Measurements from ENCODE around the gene NFKB1. TPM values are rescaled to one million over a fixed set of nuclear protein-coding genes. Genes with fewer than 3 reads are reported as not detected.
A peak's percentile ranks its signal among the peaks of the same experiment; 100 is the strongest.

Gene NFKB1
- total RNA-seq, 2 experiments from 2014 or later, result 84.7 to 88.1 TPM

DNA sequence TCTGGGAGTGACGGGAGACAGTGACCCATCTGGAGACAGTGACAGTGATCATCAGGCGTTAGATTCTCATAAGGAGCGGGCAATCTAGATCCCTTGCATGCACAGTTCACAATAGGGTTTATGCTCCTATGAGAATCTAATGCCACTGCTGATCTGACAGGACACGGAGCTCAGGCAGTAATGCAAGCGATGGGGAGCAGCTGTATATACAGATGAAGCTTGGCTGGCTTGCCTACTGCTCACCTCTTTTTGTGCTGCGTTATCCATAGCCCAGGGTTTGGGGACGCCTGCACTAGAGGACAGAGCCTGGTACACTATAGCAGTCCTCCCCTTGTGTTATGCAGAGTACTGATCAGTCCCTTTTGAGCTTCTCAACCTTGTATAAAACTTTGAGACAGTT, 23.5 kb downstream of the NFKB1 start:
- Mint-ChIP-seq H3K36me3 (ENCODE audit: low read depth) (peaks cover 33% of the 10 kb centered on the region), H3K4me3 (no peak overlapping the region), H3K27ac (no peak overlapping the region), H3K4me1 (peaks cover 72% of the 10 kb centered on the region), H3K27me3 (no peaks in the 10 kb centered on the region), H3K9me3 (no peaks in the 10 kb centered on the region)
- DNase-seq, result no peak
- ChIA-PET POLR2A (interaction anchor here (1.5 to 4.7 kb wide), 2 partner anchors 23 to 96 kb away, joined by 3 to 23 read pairs; partner anchors contain the start of gene NFKB1), CTCF (interaction anchor here (1.1 kb wide), 3 partner anchors 12 to 485 kb away, joined by 3 to 4 read pairs (median 3); no protein-coding TSS in a partner anchor)

DNA sequence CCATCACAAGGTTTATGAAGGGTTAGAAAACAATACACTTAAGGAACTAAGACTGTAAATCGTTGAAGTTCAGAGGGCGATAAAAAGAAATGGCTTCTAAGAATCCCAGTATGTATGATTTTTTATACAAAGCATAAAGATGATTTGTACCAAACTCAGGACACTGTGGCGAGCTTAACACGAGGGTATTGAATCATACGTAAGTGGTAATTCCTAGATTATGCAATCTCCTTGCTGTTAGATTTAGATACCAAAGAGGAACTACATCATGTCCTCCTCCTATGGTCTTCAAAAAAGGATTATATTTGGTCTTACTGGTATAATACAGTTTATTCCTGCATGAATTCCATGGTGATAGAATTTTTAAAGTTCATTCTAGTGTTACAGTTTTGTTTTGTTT, 23.9 kb downstream of the NFKB1 start:
- Mint-ChIP-seq H3K27me3 (no peaks in the 10 kb centered on the region), H3K4me1 (peaks cover 72% of the 10 kb centered on the region), H3K27ac (no peak overlapping the region), H3K4me3 (no peak overlapping the region), H3K36me3 (ENCODE audit: low read depth) (peaks cover 37% of the 10 kb centered on the region), H3K9me3 (no peaks in the 10 kb centered on the region)
- POLR2A ChIA-PET, result interaction anchor here (1.5 to 4.7 kb wide), 2 partner anchors 24 to 95 kb away, joined by 3 to 23 read pairs; partner anchors contain the start of gene NFKB1
- no peak for DNase-seq
- CTCF ChIA-PET, result interaction anchor here (1.1 kb wide), 2 partner anchors 94 to 484 kb away, joined by 3 to 4 read pairs; no protein-coding TSS in a partner anchor

DNA sequence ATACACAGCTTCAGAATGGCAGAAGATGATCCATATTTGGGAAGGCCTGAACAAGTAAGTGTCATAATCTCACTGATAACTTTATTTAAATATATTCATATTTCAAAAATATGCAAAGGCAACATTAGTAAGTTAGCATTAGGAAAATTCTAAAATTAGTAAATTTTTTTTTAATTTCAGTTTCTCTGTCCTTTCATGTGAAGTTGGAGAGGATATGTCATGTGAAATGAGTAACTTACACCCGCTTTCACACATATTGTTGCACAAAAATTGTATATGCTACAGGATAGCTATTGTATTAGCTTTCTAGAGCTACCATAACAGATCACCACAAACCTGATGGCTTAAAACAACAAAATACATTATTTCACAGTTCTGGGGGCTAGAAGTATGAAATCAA, 24.3 kb downstream of the NFKB1 start:
- no peak for DNase-seq
- H3K36me3 Mint-ChIP-seq (ENCODE audit: low read depth), result peaks cover 38% of the 10 kb centered on the region
- H3K27ac Mint-ChIP-seq, result no peak overlapping the region
- H3K27me3 Mint-ChIP-seq, result no peaks in the 10 kb centered on the region
- no peaks in the 10 kb centered on the region for H3K9me3 Mint-ChIP-seq
- ChIA-PET CTCF (interaction anchor here (1.1 kb wide), 1 partner anchor 484 kb away, joined by 3 read pairs; no protein-coding TSS in a partner anchor), POLR2A (interaction anchor here (1.5 to 4.7 kb wide), 2 partner anchors 24 to 95 kb away, joined by 3 to 23 read pairs; partner anchors contain the start of gene NFKB1)
- H3K4me1 Mint-ChIP-seq, result peaks cover 73% of the 10 kb centered on the region
- no peak overlapping the region for H3K4me3 Mint-ChIP-seq

DNA sequence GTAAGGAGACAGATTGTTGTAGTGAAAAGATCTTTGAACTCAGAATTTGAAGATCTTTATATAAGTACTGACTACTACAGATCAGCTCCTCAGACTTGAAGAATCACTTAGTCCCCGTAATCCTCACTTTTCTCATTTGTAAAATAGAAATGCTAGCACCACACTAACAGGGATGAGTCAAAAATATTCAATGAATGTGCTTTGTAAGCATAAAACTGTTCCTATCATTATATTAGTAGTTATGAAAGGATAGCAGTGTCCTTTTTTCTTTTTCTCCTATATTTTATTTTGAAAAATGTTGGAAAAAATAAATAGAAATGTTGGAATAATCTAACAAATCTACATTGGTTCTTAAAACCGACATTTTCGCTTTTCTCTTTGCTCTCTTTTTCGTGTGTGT, 25.4 kb downstream of the NFKB1 start:
- ChIA-PET POLR2A (interaction anchor here (1.3 to 4.7 kb wide), 3 partner anchors 8 to 25 kb away, joined by 3 to 23 read pairs (median 5); partner anchors contain the start of gene NFKB1), CTCF (interaction anchor here (0.7 kb wide), 1 partner anchor 564 kb away, joined by 3 read pairs; no protein-coding TSS in a partner anchor)
- Mint-ChIP-seq H3K4me1 (peaks cover 74% of the 10 kb centered on the region), H3K27ac (no peak overlapping the region), H3K27me3 (no peaks in the 10 kb centered on the region), H3K36me3 (ENCODE audit: low read depth) (peaks cover 47% of the 10 kb centered on the region), H3K4me3 (no peak overlapping the region), H3K9me3 (no peaks in the 10 kb centered on the region)
- no peak for DNase-seq

DNA sequence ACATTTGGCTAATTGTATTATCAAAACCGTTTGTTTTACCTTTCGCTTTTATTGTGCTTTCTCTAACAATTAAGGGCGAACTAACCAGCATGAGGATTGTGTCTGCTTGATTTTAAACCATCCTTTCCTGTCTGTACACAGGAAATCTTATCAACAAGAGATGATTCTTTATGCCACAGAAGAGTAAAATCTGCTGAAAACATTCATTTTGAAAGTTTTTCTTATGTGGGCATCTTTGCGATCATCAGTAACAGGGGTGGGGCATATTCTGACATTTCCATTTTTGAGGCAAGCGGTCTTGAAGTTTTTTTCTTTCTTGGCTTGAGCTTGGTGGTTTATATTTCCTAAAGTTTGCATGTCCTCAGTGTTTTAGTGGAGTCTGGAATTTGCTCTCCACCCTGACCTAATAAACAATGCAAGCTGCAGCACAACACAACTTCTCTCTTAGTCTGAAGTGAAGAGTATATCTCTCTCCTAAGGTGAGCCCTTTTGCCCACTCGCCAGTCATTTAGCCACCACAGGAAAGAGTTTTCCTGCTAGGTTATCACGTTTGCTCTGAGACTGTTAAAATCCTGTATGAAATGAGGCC, 26.6 kb downstream of the NFKB1 start:
- Mint-ChIP-seq H3K36me3 (ENCODE audit: low read depth) (peaks cover 47% of the 10 kb centered on the region), H3K27me3 (no peaks in the 10 kb centered on the region), H3K4me3 (peak overlapping the region; percentile 11), H3K27ac (peak overlapping the region; percentile 71), H3K9me3 (no peaks in the 10 kb centered on the region), H3K4me1 (peaks cover 65% of the 10 kb centered on the region)
- ChIA-PET CTCF (interaction anchor here (0.7 to 1.2 kb wide), 6 partner anchors 19 to 80 kb away, joined by 3 read pairs; no protein-coding TSS in a partner anchor), POLR2A (interaction anchor here (0.7 to 4.7 kb wide), 9 partner anchors 9 to 183 kb away, joined by 3 to 23 read pairs (median 3); partner anchors contain the start of genes NFKB1 and SLC39A8)
- no peak for DNase-seq

DNA sequence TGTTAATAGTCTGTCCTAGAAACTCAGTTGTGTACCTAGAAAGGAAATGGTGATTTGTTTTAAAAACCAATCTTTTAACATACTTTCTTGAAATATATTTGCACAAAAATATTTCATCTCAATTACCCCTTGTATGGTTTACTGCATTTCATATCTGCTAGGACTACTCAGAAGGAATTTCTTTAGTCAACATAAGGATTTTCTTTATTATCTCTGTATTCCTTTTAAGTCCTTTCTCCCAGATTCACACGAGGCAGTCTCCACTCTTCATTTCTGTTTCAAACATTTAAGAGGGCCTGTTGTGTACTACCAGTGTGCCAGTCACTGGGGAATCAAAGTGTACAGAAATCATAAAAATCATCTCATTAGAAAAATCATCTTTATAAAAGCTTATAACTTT, 28.8 kb downstream of the NFKB1 start:
- H3K27me3 Mint-ChIP-seq, result no peaks in the 10 kb centered on the region
- peaks cover 54% of the 10 kb centered on the region for H3K36me3 Mint-ChIP-seq (ENCODE audit: low read depth)
- no peak for DNase-seq
- no peak overlapping the region for H3K4me3 Mint-ChIP-seq
- POLR2A ChIA-PET, result no interaction called here
- H3K9me3 Mint-ChIP-seq, result no peaks in the 10 kb centered on the region
- CTCF ChIA-PET, result interaction anchor here (1.1 to 1.4 kb wide), 2 partner anchors 17 to 99 kb away, joined by 4 to 12 read pairs; no protein-coding TSS in a partner anchor
- no peak overlapping the region for H3K27ac Mint-ChIP-seq
- peaks cover 68% of the 10 kb centered on the region for H3K4me1 Mint-ChIP-seq

DNA sequence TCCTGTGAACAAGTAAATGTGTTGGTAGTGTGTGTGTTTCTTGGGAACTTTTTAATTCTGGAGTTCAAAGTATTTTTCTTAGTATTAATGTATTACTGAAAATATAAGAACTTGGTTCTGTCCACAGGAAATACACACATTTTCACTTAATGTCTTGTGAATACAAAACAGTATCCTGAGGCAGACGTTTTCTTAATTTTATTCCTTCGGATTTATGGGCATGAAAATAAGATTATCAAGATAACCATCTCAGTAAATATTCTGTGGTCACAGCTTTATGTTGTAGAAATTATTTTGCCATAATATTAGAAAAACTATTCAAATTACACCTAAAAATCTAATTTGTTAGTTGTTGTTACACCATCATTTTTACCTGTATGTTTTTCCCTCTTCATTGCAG, 29.8 kb downstream of the NFKB1 start:
- Mint-ChIP-seq H3K4me3 (no peak overlapping the region), H3K27ac (no peak overlapping the region), H3K27me3 (no peaks in the 10 kb centered on the region), H3K4me1 (peaks cover 69% of the 10 kb centered on the region), H3K36me3 (ENCODE audit: low read depth) (peaks cover 56% of the 10 kb centered on the region), H3K9me3 (no peaks in the 10 kb centered on the region)
- DNase-seq, result no peak
- ChIA-PET POLR2A (no interaction called here), CTCF (interaction anchor here (1.1 kb wide), 1 partner anchor 16 kb away, joined by 4 read pairs; no protein-coding TSS in a partner anchor)

DNA sequence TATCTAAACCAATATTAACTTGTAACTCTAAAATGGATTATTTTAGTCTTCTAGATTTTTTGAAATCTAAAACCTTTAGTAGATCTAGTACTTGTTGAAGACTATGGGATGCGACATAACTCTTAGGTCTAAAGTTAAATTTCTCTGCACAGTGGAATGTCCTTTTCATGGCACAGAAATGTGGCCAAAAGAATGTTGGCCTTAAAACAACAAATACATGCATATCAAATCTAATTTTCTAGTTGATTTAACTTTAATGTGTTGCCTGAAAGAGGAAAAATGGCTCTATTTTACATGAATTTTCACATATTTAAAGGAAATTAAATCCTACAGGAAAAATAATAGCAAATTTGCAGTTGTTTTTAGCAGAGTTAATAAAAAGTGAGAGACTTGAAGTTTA, 30.3 kb downstream of the NFKB1 start:
- Mint-ChIP-seq H3K36me3 (ENCODE audit: low read depth) (peaks cover 57% of the 10 kb centered on the region), H3K4me3 (no peak overlapping the region), H3K9me3 (no peaks in the 10 kb centered on the region), H3K4me1 (peaks cover 66% of the 10 kb centered on the region), H3K27me3 (no peaks in the 10 kb centered on the region), H3K27ac (no peak overlapping the region)
- DNase-seq, result no peak
- ChIA-PET CTCF (no interaction called here), POLR2A (no interaction called here)

DNA sequence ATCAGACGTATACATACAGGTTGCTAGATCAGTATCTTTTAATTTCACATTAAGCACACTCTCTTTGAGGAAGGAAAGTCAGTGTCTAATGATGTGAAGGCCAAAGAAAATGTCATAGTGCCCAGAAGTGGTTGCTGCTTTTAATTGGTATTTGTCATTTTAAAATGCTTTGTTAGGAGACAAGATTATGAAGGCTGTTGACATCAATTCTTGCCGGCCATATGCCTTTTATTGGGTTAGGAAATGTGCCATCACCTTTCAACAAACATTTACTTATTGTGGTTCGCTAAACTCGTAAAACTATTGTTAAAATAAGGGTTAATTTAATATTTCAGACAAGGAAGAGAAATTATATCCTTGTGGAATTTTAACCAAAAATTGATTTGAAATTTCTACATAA, 32.2 kb downstream of the NFKB1 start:
- DNase-seq, result no peak
- ChIA-PET POLR2A (interaction anchor here (0.9 kb wide), 1 partner anchor 10 kb away, joined by 4 read pairs; no protein-coding TSS in a partner anchor), CTCF (no interaction called here)
- Mint-ChIP-seq H3K27me3 (no peaks in the 10 kb centered on the region), H3K36me3 (ENCODE audit: low read depth) (peaks cover 58% of the 10 kb centered on the region), H3K9me3 (no peaks in the 10 kb centered on the region), H3K4me1 (peaks cover 51% of the 10 kb centered on the region), H3K4me3 (no peak overlapping the region), H3K27ac (no peak overlapping the region)

DNA sequence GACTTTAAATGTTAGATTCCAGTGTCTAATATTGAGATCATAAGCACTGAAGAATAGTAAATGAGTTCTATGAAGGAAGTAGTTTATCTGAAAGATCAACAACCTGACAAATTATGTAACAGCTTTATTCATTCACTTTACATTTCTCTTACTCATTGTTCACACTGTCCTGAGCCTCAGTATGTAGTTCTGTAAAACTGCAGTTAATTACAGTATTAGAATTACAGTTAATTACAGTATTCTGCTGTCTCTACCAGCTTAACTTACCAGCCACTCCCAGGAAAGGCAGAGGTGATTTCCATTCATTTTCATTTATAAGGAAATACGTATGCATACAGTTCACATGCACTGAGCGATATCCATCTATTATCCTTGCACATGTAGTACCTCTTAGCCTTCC, 32.7 kb downstream of the NFKB1 start:
- Mint-ChIP-seq H3K36me3 (ENCODE audit: low read depth) (peaks cover 58% of the 10 kb centered on the region), H3K4me1 (peaks cover 46% of the 10 kb centered on the region), H3K9me3 (no peaks in the 10 kb centered on the region), H3K4me3 (no peak overlapping the region), H3K27ac (no peak overlapping the region), H3K27me3 (no peaks in the 10 kb centered on the region)
- POLR2A ChIA-PET, result interaction anchor here (0.9 kb wide), 1 partner anchor 9 kb away, joined by 4 read pairs; no protein-coding TSS in a partner anchor
- DNase-seq, result no peak
- CTCF ChIA-PET, result no interaction called here

DNA sequence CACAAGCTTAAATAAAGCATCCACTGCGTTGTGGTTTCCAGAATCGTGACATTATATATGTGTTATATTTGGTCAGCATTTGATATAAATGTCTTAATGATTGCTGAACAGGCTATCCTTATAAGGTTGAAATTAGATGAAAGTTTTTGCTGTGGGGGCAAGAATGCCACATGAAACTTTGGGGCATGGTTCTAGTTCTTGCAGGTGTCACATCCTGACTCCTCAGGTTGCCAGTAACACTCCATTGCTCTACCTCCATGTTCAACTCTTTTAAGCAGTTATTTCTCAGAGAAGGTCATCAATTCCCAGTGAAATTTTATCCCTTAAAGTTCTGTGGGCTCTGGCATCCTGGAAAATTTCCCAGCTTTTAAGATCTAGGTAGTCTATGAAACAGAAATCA, 33.7 kb downstream of the NFKB1 start:
- POLR2A ChIA-PET, result interaction anchor here (0.6 to 1.6 kb wide), 4 partner anchors 34 to 334 kb away, joined by 3 to 5 read pairs (median 4); partner anchors contain the start of gene NFKB1
- H3K27me3 Mint-ChIP-seq, result no peaks in the 10 kb centered on the region
- H3K9me3 Mint-ChIP-seq, result no peaks in the 10 kb centered on the region
- no peak overlapping the region for H3K4me3 Mint-ChIP-seq
- peaks cover 61% of the 10 kb centered on the region for H3K36me3 Mint-ChIP-seq (ENCODE audit: low read depth)
- H3K27ac Mint-ChIP-seq, result no peak overlapping the region
- CTCF ChIA-PET, result no interaction called here
- DNase-seq, result no peak
- H3K4me1 Mint-ChIP-seq, result peaks cover 39% of the 10 kb centered on the region

DNA sequence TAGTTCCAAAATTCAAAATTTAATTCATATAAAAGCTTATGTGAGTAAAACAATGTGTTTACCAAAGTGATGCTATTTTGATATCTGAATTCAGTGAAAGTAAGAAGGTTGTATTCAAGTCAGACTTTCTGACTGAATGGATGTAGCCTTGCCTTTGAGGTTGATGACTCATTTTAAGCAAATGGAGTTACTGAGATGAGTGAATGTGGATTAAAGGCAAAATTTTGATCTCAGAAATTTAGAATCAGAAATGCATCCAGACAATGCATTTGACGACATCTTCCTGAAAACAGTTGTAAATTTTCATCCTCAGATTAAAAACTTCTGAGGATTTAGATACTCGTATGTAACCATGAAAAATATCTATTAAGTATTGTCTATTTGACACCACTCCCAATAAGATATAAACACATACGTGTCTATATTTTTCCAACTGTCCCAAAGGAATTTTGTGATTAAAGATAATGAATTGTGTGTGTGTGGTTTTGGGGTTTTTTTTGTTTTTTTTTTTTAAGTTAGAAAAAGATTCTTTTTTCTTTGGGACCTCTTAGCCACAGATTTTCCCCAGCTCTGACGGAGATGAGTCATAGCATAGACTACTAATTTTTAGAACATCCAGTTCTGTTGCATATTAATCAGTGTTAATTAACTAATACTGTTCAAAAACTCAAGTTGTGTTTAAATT, 34.4 kb downstream of the NFKB1 start:
- Mint-ChIP-seq H3K27ac (no peak overlapping the region), H3K27me3 (no peaks in the 10 kb centered on the region), H3K4me3 (no peak overlapping the region), H3K9me3 (no peaks in the 10 kb centered on the region), H3K4me1 (peaks cover 33% of the 10 kb centered on the region), H3K36me3 (ENCODE audit: low read depth) (peaks cover 61% of the 10 kb centered on the region)
- ChIA-PET POLR2A (interaction anchor here (0.6 to 1.6 kb wide), 4 partner anchors 34 to 334 kb away, joined by 3 to 5 read pairs (median 4); partner anchors contain the start of gene NFKB1), CTCF (interaction anchor here (0.7 kb wide), 1 partner anchor 76 kb away, joined by 3 read pairs; no protein-coding TSS in a partner anchor)
- no peak for DNase-seq

DNA sequence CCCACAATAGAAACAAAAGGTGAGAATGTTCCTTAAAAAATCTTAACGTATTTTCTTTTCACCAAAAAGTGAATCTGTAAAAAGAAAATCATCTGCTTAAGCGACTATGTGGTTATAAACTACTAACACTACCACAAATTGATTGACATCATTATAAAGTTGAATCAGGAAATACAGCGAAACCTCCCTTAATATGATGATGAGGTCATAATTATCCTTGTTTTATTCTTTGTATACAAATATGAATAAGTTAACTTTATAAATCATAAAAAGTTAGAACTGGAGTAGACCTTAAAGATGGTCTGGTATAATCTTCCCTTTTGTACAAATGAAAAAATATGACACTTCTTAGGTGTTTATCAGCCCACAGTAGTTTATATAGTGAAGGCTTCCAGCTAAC, 35.6 kb downstream of the NFKB1 start:
- Mint-ChIP-seq H3K27me3 (no peaks in the 10 kb centered on the region), H3K4me1 (peaks cover 34% of the 10 kb centered on the region), H3K4me3 (no peak overlapping the region), H3K27ac (no peak overlapping the region), H3K36me3 (ENCODE audit: low read depth) (peaks cover 62% of the 10 kb centered on the region), H3K9me3 (no peaks in the 10 kb centered on the region)
- ChIA-PET POLR2A (interaction anchor here (1.0 to 1.1 kb wide), 2 partner anchors 10 to 224 kb away, joined by 3 read pairs; partner anchors contain the start of gene MANBA), CTCF (interaction anchor here (0.5 to 1.8 kb wide), 4 partner anchors 13 to 110 kb away, joined by 3 to 5 read pairs (median 4); no protein-coding TSS in a partner anchor)
- no peak for DNase-seq
